Vagina (tissue), 2 donors: ENCODE measurements around the gene RNF10. TPM values are rescaled to one million over a fixed set of nuclear protein-coding genes. Genes with fewer than 3 reads are reported as not detected.
A peak's percentile ranks its signal among the peaks of the same experiment; 100 is the strongest.

ENCODE experiments used
- DNase-seq, 2 donors: peaks; one replicate each; pipeline ENCODE4 v3.0.0-alpha.2; 2017; ENCODE audit errors: extremely low spot score in 2 of 2
- H3K27ac ChIP-seq: fragments of 200-600 bp; sonication (generic); one replicate; pipeline ENCODE4 v1.5.1; 2019
- H3K27me3 ChIP-seq: fragments of 200-600 bp; sonication (generic); one replicate; pipeline ENCODE4 v1.5.1; 2019
- H3K36me3 ChIP-seq, 2 donors: fragments of 200-600 bp; sonication (generic); one replicate each; pipeline ENCODE4 v1.5.1; 2017 to 2019
- H3K4me1 ChIP-seq: fragments of 200-600 bp; sonication (generic); one replicate; pipeline ENCODE4 v1.5.1; 2019
- H3K4me3 ChIP-seq, 2 donors: fragments of 200-600 bp; sonication (generic); 1 replicate in 1 of 2; 2 replicates in 1 of 2; pipeline ENCODE4 v1.5.1; 2016 to 2019
- H3K9me3 ChIP-seq: fragments of 200-600 bp; sonication (generic); one replicate; pipeline ENCODE4 v1.5.1; 2019
- CTCF ChIP-seq, 3 experiments: fragments of 450-650 bp in 2 of 3; fragments of 200-600 bp in 1 of 3; sonication (generic) in 1 of 3; IDR thresholded peaks; one replicate each; pipeline ENCODE4 v1.5.1; 2017 to 2019; ENCODE audit warnings: antibody characterized with exemption in 3 of 3, mild to moderate bottlenecking in 2 of 3, moderate library complexity in 2 of 3
- POLR2A ChIP-seq, 2 donors: fragments of 450-650 bp; IDR thresholded peaks; one replicate each; pipeline ENCODE4 v1.6.1; 2017; ENCODE audit warnings: antibody characterized with exemption in 2 of 2, mild to moderate bottlenecking in 2 of 2, moderate library complexity in 2 of 2
- POLR2AphosphoS5 ChIP-seq, 2 donors: sonication (generic); formaldehyde crosslinking; IDR thresholded peaks; one replicate each; pipeline ENCODE4 v1.9.0; 2017; ENCODE audit warnings: antibody characterized with exemption in 2 of 2, mild to moderate bottlenecking in 2 of 2, low read depth in 1 of 2; ENCODE audit not compliant: insufficient read depth in 1 of 2
- intact Hi-C: fragments of 100-400 bp; cut with DNase I; formaldehyde crosslinking; loops from one replicate; pipeline ENCODE4 v1.15.1; 2023
- total RNA-seq: library from RNA; depleted of rRNA; stranded (reverse); fragments of >200 nt; gene quantifications from one replicate; pipeline ENCODE4 v1.2.3, GENCODE V29; 2016

RNF10 gene
- total RNA-seq, 1 donor from 2014 or later, result 161 TPM

- intact Hi-C loops, result no loop called here
- H3K36me3 ChIP-seq, result peaks cover 0 to 5% of the 10 kb centered on the region in 2 donors
- H3K9me3 ChIP-seq, result no peaks in the 10 kb centered on the region
- TF ChIP-seq CTCF (IDR thresholded peaks at IDR 0.05), result no peak
- no peak for TF ChIP-seq POLR2A (IDR thresholded peaks at IDR 0.05)
- H3K4me1 ChIP-seq, result peaks cover 95% of the 10 kb centered on the region
- H3K27ac ChIP-seq, result peak overlapping the region; percentile 70
- no peak for DNase-seq
- H3K27me3 ChIP-seq, result no peaks in the 10 kb centered on the region
- no peak overlapping the region for H3K4me3 ChIP-seq
Measured at GRCh38 chr12:120540445-120540844, 6.3 kb downstream of the RNF10 start.

- H3K4me3 ChIP-seq, result no peak overlapping the region
- no peak for DNase-seq
- H3K27ac ChIP-seq, result no peak overlapping the region
- H3K27me3 ChIP-seq, result no peaks in the 10 kb centered on the region
- H3K4me1 ChIP-seq, result peaks cover 92% of the 10 kb centered on the region
- TF ChIP-seq POLR2A (IDR thresholded peaks at IDR 0.05) (no peak), POLR2AphosphoS5 (IDR thresholded peaks at IDR 0.05; ENCODE audit: insufficient read depth in 1 of 2, low read depth in 1 of 2) (no peak), CTCF (IDR thresholded peaks at IDR 0.05) (no peak)
- peaks cover 0 to 17% of the 10 kb centered on the region in 2 donors for H3K36me3 ChIP-seq
- intact Hi-C loops, result no loop called here
- no peaks in the 10 kb centered on the region for H3K9me3 ChIP-seq
Measured at GRCh38 chr12:120542166-120542565, 8.0 kb downstream of the RNF10 start.

GRCh38 chr12:120544691-120545090, 10.5 kb downstream of the RNF10 start:
- intact Hi-C loops, result no loop called here
- H3K4me3 ChIP-seq, result no peak overlapping the region
- H3K9me3 ChIP-seq, result no peaks in the 10 kb centered on the region
- peaks cover 3 to 39% of the 10 kb centered on the region in 2 donors for H3K36me3 ChIP-seq
- no peak for DNase-seq
- no peak overlapping the region for H3K27ac ChIP-seq
- H3K27me3 ChIP-seq, result no peaks in the 10 kb centered on the region
- H3K4me1 ChIP-seq, result peaks cover 77% of the 10 kb centered on the region
- TF ChIP-seq POLR2AphosphoS5 (IDR thresholded peaks at IDR 0.05; ENCODE audit: insufficient read depth in 1 of 2, low read depth in 1 of 2) (no peak), POLR2A (IDR thresholded peaks at IDR 0.05) (no peak), CTCF (IDR thresholded peaks at IDR 0.05) (no peak)

GRCh38 chr12:120546050-120546386, 11.9 kb downstream of the RNF10 start:
- Histone ChIP-seq H3K4me3 (no peak overlapping the region), H3K9me3 (no peaks in the 10 kb centered on the region), H3K27me3 (no peaks in the 10 kb centered on the region), H3K27ac (no peak overlapping the region), H3K36me3 (peaks cover 3 to 39% of the 10 kb centered on the region in 2 donors), H3K4me1 (peaks cover 77% of the 10 kb centered on the region)
- DNase-seq, result no peak
- TF ChIP-seq POLR2A (IDR thresholded peaks at IDR 0.05) (no peak), CTCF (IDR thresholded peaks at IDR 0.05) (no peak), POLR2AphosphoS5 (IDR thresholded peaks at IDR 0.05; ENCODE audit: insufficient read depth in 1 of 2, low read depth in 1 of 2) (no peak)
- intact Hi-C loops, result no loop called here

- TF ChIP-seq CTCF (IDR thresholded peaks at IDR 0.05), result no peak
- no peak for TF ChIP-seq POLR2AphosphoS5 (IDR thresholded peaks at IDR 0.05; ENCODE audit: insufficient read depth in 1 of 2, low read depth in 1 of 2)
- no peak for TF ChIP-seq POLR2A (IDR thresholded peaks at IDR 0.05)
- Histone ChIP-seq H3K36me3 (peaks cover 0 to 68% of the 10 kb centered on the region in 2 donors), H3K27me3 (no peaks in the 10 kb centered on the region), H3K9me3 (no peaks in the 10 kb centered on the region), H3K4me3 (no peak overlapping the region), H3K4me1 (peaks cover 25% of the 10 kb centered on the region), H3K27ac (no peak overlapping the region)
- DNase-seq, result no peak
- intact Hi-C loops, result no loop called here
Measured at GRCh38 chr12:120554678-120555077, 20.5 kb downstream of the RNF10 start.
